ENCODE results near the gene GRXCR2.

- TF ChIP-seq CTCF (IDR thresholded peaks at IDR 0.05 in 2 of 3, conservative IDR thresholded peaks at IDR 0.05 in 1 of 3; ENCODE audit: borderline replicate concordance in 1 of 3, insufficient read depth in 1 of 3, low read depth in 2 of 3, low read length in 2 of 3) (no peak), TCF7L2 (IDR thresholded peaks at IDR 0.05; ENCODE audit: borderline replicate concordance, extremely low read depth, insufficient read depth, insufficient read length) (no peak), JUND (IDR thresholded peaks at IDR 0.05) (no peak), FOSL1 (IDR thresholded peaks at IDR 0.05; ENCODE audit: low read depth) (no peak), YY1 (IDR thresholded peaks at IDR 0.05; ENCODE audit: extremely low read depth, insufficient replicate concordance, low read depth, low read length) (no peak), MAX (IDR thresholded peaks at IDR 0.05) (no peak), RAD21 (IDR thresholded peaks at IDR 0.05; ENCODE audit: low read depth) (no peak), ATF3 (IDR thresholded peaks at IDR 0.05) (no peak), POLR2AphosphoS5 (IDR thresholded peaks at IDR 0.05; ENCODE audit: low read depth, low read length) (no peak), EZH2 (IDR thresholded peaks at IDR 0.05) (no peak), ZNF274 (IDR thresholded peaks at IDR 0.05; ENCODE audit: low read depth, low read length) (no peak), POLR2A (IDR thresholded peaks at IDR 0.05; ENCODE audit: borderline replicate concordance, extremely low read depth, insufficient read depth, insufficient read length) (no peak), SP1 (IDR thresholded peaks at IDR 0.05; ENCODE audit: low read depth) (no peak), REST (IDR thresholded peaks at IDR 0.05; ENCODE audit: low read depth) (no peak)
Measured at GRCh38 chr5:145874765-145875164, 2.0 kb upstream of the GRXCR2 start.

All from HCT116 (cell line).